OCI-LY7 (cell line): Measurements from ENCODE around the gene DNAL4. TPM values are rescaled to one million over a fixed set of nuclear protein-coding genes. Genes with fewer than 3 reads are reported as not detected.

Experiments
- BruUV-seq: library from RNA; stranded (reverse); fragments of 400-500 nt; replicated peaks from 2 replicates; lab custom pipeline; 2021; lab: Mats Ljungman, UMichigan
- CTCF ChIA-PET: fragments of 300-600 bp; sonication (Branson Sonifier 250); formaldehyde crosslinking; loops from one replicate; lab custom pipeline; 2022; ENCODE audit warnings: antibody characterized with exemption; ENCODE audit not compliant: unreplicated experiment; lab: Charles Lee
- POLR2A ChIA-PET: fragments of 300-600 bp; sonication (Branson Sonifier 250); formaldehyde crosslinking; loops from one replicate; lab custom pipeline; 2022; ENCODE audit warnings: antibody characterized with exemption; lab: Charles Lee
- DNase-seq: peaks from one replicate; pipeline ENCODE4 v3.0.0-alpha.2; 2015; ENCODE audit warnings: low spot score
- H2AFZ ChIP-seq: fragments of 200-600 bp; sonication (generic), shearing (Covaris generic); 2 replicates; pipeline ENCODE4 v1.6.1; 2014; ENCODE audit warnings: mild to moderate bottlenecking, antibody characterized with exemption, low read length, moderate library complexity
- H3K27ac ChIP-seq: fragments of 200-600 bp; sonication (generic); 2 replicates; pipeline ENCODE4 v1.5.1; 2014; ENCODE audit warnings: mixed run types, low read depth, mild to moderate bottlenecking, moderate library complexity, low read length, inconsistent platforms; ENCODE audit not compliant: poor library complexity, severe bottlenecking
- H3K36me3 ChIP-seq: fragments of 200-600 bp; sonication (generic); 2 replicates; pipeline ENCODE4 v1.6.1; 2014; ENCODE audit warnings: mild to moderate bottlenecking, antibody characterized with exemption, low read length, moderate library complexity, mixed read lengths; ENCODE audit not compliant: insufficient read depth
- H3K4me1 ChIP-seq: fragments of 200-600 bp; sonication (generic); 2 replicates; pipeline ENCODE4 v1.5.1; 2014; ENCODE audit warnings: mild to moderate bottlenecking, low read length; ENCODE audit not compliant: insufficient read depth, poor library complexity, severe bottlenecking
- H3K4me2 ChIP-seq: fragments of 200-600 bp; sonication (generic); 2 replicates; pipeline ENCODE4 v1.6.1; 2014; ENCODE audit warnings: mild to moderate bottlenecking, low read length
- H3K4me3 ChIP-seq: fragments of 200-600 bp; sonication (generic); 2 replicates; pipeline ENCODE4 v1.5.1; 2014; ENCODE audit warnings: mild to moderate bottlenecking, low read depth, low read length; ENCODE audit not compliant: poor library complexity, severe bottlenecking
- H3K79me2 ChIP-seq: fragments of 200-600 bp; sonication (generic); 2 replicates; pipeline ENCODE4 v1.6.1; 2016; ENCODE audit warnings: low read depth, mild to moderate bottlenecking, low read length, moderate library complexity, mixed read lengths; ENCODE audit not compliant: insufficient read depth
- H3K9me2 ChIP-seq: fragments of 200-600 bp; sonication (generic); 2 replicates; pipeline ENCODE4 v1.6.1; 2016; ENCODE audit warnings: mild to moderate bottlenecking, low read length, mixed read lengths; ENCODE audit not compliant: insufficient read depth
- H3K9me3 ChIP-seq: fragments of 200-600 bp; sonication (generic); 2 replicates; pipeline ENCODE4 v1.6.1; 2014; ENCODE audit warnings: mild to moderate bottlenecking, mixed run types, low read length, mixed read lengths
- H4K20me1 ChIP-seq: fragments of 200-600 bp; sonication (generic); 2 replicates; pipeline ENCODE4 v1.6.1; 2014; ENCODE audit warnings: mild to moderate bottlenecking, antibody characterized with exemption, low read length, moderate library complexity, mixed read lengths; ENCODE audit not compliant: insufficient read depth
- EZH2phosphoT487 ChIP-seq: fragments of 200-600 bp; sonication (generic); IDR thresholded peaks from 2 replicates; pipeline ENCODE4 v1.6.1; 2018; ENCODE audit warnings: low read depth, borderline replicate concordance, mild to moderate bottlenecking, mixed run types, antibody characterized with exemption, low read length, moderate library complexity, mixed read lengths
- intact Hi-C: fragments of 100-400 bp; cut with micrococcal nuclease; formaldehyde crosslinking; loops from one replicate; pipeline ENCODE4 v1.10.0; 2022; ENCODE audit not compliant: unreplicated experiment
- total RNA-seq, 2 experiments: library from RNA; depleted of rRNA in 1 of 2; stranded (reverse); fragments of >200 nt in 1 of 2; shearing (Covaris generic) in 1 of 2; gene quantifications; 2 replicates each; pipeline ENCODE4 v1.2.3, GENCODE V29; 2014 to 2022
- TF ChIP-seq, protein P1 (sequence below): fragments of 200-600 bp; sonication (generic); conservative IDR thresholded peaks from 2 replicates; pipeline ENCODE4 v1.5.1; 2014; ENCODE audit warnings: mild to moderate bottlenecking, antibody characterized with exemption, low read length, moderate library complexity, mixed read lengths

The DNAL4 gene
- total RNA-seq, 2 experiments from 2014 or later, result 6.6 to 7.1 TPM

- intact Hi-C loops, result no loop called here
- Histone ChIP-seq H3K9me2 (no peaks in the 10 kb centered on the region), H2AFZ (no peak overlapping the region), H3K27ac (no peak overlapping the region), H3K9me3 (no peaks in the 10 kb centered on the region), H3K4me2 (no peak overlapping the region), H3K79me2 (no peaks in the 10 kb centered on the region), H4K20me1 (no peaks in the 10 kb centered on the region), H3K4me1 (no peaks in the 10 kb centered on the region), H3K36me3 (peaks cover 98% of the 10 kb centered on the region), H3K4me3 (no peak overlapping the region)
- ChIA-PET POLR2A (no interaction called here), CTCF (no interaction called here)
- TF ChIP-seq EZH2phosphoT487, result no peak
- TF ChIP-seq, protein P1, sequence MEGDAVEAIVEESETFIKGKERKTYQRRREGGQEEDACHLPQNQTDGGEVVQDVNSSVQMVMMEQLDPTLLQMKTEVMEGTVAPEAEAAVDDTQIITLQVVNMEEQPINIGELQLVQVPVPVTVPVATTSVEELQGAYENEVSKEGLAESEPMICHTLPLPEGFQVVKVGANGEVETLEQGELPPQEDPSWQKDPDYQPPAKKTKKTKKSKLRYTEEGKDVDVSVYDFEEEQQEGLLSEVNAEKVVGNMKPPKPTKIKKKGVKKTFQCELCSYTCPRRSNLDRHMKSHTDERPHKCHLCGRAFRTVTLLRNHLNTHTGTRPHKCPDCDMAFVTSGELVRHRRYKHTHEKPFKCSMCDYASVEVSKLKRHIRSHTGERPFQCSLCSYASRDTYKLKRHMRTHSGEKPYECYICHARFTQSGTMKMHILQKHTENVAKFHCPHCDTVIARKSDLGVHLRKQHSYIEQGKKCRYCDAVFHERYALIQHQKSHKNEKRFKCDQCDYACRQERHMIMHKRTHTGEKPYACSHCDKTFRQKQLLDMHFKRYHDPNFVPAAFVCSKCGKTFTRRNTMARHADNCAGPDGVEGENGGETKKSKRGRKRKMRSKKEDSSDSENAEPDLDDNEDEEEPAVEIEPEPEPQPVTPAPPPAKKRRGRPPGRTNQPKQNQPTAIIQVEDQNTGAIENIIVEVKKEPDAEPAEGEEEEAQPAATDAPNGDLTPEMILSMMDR, result no peak
- no peak for DNase-seq
- BruUV-seq, result no TSS peak
Observed at GRCh38 chr22:38741166-38741565, 52.8 kb downstream of the DNAL4 start.

- intact Hi-C loops, result no loop called here
- no peaks in the 10 kb centered on the region for H4K20me1 ChIP-seq
- H3K4me1 ChIP-seq, result no peaks in the 10 kb centered on the region
- no peaks in the 10 kb centered on the region for H3K9me2 ChIP-seq
- no TSS peak for BruUV-seq
- H3K36me3 ChIP-seq, result peaks cover 97% of the 10 kb centered on the region
- DNase-seq, result no peak
- no peaks in the 10 kb centered on the region for H3K9me3 ChIP-seq
- H3K79me2 ChIP-seq, result no peaks in the 10 kb centered on the region
- TF ChIP-seq, protein P1, result no peak
- TF ChIP-seq EZH2phosphoT487, result no peak
- no peak overlapping the region for H3K4me2 ChIP-seq
- CTCF ChIA-PET, result no interaction called here
- H2AFZ ChIP-seq, result no peak overlapping the region
- POLR2A ChIA-PET, result no interaction called here
- no peak overlapping the region for H3K4me3 ChIP-seq
- no peak overlapping the region for H3K27ac ChIP-seq
Observed at GRCh38 chr22:38740754-38741153, 53.2 kb downstream of the DNAL4 start.

DNA sequence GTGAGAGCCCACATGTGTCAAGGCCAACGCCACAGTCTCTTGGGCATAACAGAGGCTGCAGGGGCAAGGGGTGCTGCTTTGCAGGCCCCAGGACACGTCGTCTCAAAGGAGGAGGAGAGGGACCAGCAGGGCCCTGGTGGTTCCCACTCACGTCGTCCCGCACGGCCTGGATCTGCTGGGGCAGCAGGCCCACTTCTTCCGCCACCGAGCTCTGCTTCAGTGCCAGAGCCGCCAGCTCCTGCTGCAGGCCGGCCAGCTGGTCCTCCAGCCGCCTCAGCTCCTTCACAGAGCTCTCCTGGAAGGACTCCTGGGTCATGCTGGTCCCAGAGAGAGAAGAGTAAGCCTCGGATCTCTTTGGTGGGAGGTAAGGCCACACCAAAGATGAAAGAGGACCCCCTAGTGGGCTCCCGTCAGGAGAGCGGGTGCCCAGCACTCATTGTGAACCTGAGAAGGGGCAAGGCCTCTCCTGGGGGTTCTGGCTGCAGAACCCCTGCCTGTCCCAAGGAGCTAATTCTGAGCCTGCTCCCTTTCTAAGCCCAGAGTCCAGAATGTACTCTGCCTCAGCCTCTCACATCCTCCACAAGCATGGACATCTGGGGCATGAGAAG, 53.7 kb downstream of the DNAL4 start:
- intact Hi-C loops, result no loop called here
- no peak for DNase-seq
- Histone ChIP-seq H3K4me3 (no peak overlapping the region), H3K4me1 (no peaks in the 10 kb centered on the region), H3K36me3 (peaks cover 96% of the 10 kb centered on the region), H4K20me1 (no peaks in the 10 kb centered on the region), H3K9me2 (no peaks in the 10 kb centered on the region), H3K9me3 (no peaks in the 10 kb centered on the region), H3K27ac (no peak overlapping the region), H2AFZ (no peak overlapping the region), H3K4me2 (no peak overlapping the region), H3K79me2 (no peaks in the 10 kb centered on the region)
- ChIA-PET CTCF (no interaction called here), POLR2A (no interaction called here)
- no TSS peak for BruUV-seq
- no peak for TF ChIP-seq EZH2phosphoT487
- TF ChIP-seq, protein P1, result no peak
